ENCODE data around the gene PPFIA1. TPM values are rescaled to one million over a fixed set of nuclear protein-coding genes. Genes with fewer than 3 reads are reported as not detected.

The PPFIA1 gene
- total and polyA plus RNA-seq, 2 experiments from 2014 or later: 36.0 to 39.6 TPM

GRCh38 chr11:70233511-70233934 is 37.0 kb upstream of the PPFIA1 start:
- WGBS (ENCODE audit: low lambda C conversion rate, missing lambda C conversion rate): 73% methylated on average over 11 of the region's 11 CpGs
- no peaks in the 10 kb centered on the region for H3K27me3 ChIP-seq
- H3K4me3 ChIP-seq: no peak overlapping the region
- DNase-seq (ENCODE audit: low spot score): peak; percentile 58
- H2AFZ ChIP-seq: no peak overlapping the region
- no peak for TF ChIP-seq EZH2 (IDR thresholded peaks at IDR 0.05; ENCODE audit: borderline replicate concordance)
- TF ChIP-seq, protein P1, sequence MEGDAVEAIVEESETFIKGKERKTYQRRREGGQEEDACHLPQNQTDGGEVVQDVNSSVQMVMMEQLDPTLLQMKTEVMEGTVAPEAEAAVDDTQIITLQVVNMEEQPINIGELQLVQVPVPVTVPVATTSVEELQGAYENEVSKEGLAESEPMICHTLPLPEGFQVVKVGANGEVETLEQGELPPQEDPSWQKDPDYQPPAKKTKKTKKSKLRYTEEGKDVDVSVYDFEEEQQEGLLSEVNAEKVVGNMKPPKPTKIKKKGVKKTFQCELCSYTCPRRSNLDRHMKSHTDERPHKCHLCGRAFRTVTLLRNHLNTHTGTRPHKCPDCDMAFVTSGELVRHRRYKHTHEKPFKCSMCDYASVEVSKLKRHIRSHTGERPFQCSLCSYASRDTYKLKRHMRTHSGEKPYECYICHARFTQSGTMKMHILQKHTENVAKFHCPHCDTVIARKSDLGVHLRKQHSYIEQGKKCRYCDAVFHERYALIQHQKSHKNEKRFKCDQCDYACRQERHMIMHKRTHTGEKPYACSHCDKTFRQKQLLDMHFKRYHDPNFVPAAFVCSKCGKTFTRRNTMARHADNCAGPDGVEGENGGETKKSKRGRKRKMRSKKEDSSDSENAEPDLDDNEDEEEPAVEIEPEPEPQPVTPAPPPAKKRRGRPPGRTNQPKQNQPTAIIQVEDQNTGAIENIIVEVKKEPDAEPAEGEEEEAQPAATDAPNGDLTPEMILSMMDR (IDR thresholded peaks at IDR 0.05; ENCODE audit: poor library complexity): no peak
- no peak for TF ChIP-seq EZH2phosphoT487 (IDR thresholded peaks at IDR 0.05; ENCODE audit: low read depth, severe bottlenecking, unreplicated experiment)
- H3K9me3 ChIP-seq (ENCODE audit: low read depth): no peaks in the 10 kb centered on the region
- no peaks in the 10 kb centered on the region for H3K36me3 ChIP-seq (replicated peaks; ENCODE audit: insufficient read depth, low read depth)
- no peak overlapping the region for H3K27ac ChIP-seq
- no peaks in the 10 kb centered on the region for H3K4me1 ChIP-seq (ENCODE audit: insufficient read depth)
- H4K20me1 ChIP-seq (ENCODE audit: insufficient read depth, poor library complexity, severe bottlenecking): no peaks in the 10 kb centered on the region
- no peak overlapping the region for H3K4me2 ChIP-seq
- no peaks in the 10 kb centered on the region for H3K79me2 ChIP-seq
- no peaks in the 10 kb centered on the region for H3K9me2 ChIP-seq (replicated peaks; ENCODE audit: insufficient read depth)

DNA sequence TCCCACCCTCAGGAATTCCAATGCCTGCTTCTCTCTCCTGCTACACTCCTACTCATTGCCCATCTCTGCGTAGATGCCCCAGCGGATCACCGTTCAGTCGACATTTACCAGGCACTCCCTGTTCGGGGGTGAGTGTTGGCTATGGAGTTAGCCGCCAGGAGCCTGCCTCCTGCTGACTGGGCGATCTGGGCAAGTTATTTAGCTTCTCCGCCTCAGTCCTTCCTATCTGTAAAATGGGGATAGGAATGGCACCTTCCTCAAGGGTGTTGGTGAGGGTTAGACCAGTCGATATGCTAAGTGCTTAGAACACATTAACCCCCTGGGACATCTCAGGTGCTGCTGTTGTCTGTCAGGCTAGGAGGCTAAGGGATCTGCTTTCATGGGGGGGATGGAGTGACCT is 36.5 kb upstream of the PPFIA1 start:
- TF ChIP-seq EZH2phosphoT487 (IDR thresholded peaks at IDR 0.05; ENCODE audit: low read depth, severe bottlenecking, unreplicated experiment) (no peak), EZH2 (IDR thresholded peaks at IDR 0.05; ENCODE audit: borderline replicate concordance) (no peak)
- TF ChIP-seq, protein P1 (IDR thresholded peaks at IDR 0.05; ENCODE audit: poor library complexity): no peak
- H3K9me2 ChIP-seq (replicated peaks; ENCODE audit: insufficient read depth): no peaks in the 10 kb centered on the region
- H3K27ac ChIP-seq: no peak overlapping the region
- 95% methylated on average over 9 of the region's 9 CpGs for whole genome bisulfite sequencing (ENCODE audit: low lambda C conversion rate, missing lambda C conversion rate)
- no peaks in the 10 kb centered on the region for H3K79me2 ChIP-seq
- H3K9me3 ChIP-seq (ENCODE audit: low read depth): no peaks in the 10 kb centered on the region
- no peaks in the 10 kb centered on the region for H4K20me1 ChIP-seq (ENCODE audit: insufficient read depth, poor library complexity, severe bottlenecking)
- H3K4me1 ChIP-seq (ENCODE audit: insufficient read depth): no peaks in the 10 kb centered on the region
- no peaks in the 10 kb centered on the region for H3K27me3 ChIP-seq
- H3K36me3 ChIP-seq (replicated peaks; ENCODE audit: insufficient read depth, low read depth): no peaks in the 10 kb centered on the region
- no peak for DNase-seq (ENCODE audit: low spot score)
- H3K4me3 ChIP-seq: no peak overlapping the region
- H2AFZ ChIP-seq: no peak overlapping the region
- no peak overlapping the region for H3K4me2 ChIP-seq

DNA sequence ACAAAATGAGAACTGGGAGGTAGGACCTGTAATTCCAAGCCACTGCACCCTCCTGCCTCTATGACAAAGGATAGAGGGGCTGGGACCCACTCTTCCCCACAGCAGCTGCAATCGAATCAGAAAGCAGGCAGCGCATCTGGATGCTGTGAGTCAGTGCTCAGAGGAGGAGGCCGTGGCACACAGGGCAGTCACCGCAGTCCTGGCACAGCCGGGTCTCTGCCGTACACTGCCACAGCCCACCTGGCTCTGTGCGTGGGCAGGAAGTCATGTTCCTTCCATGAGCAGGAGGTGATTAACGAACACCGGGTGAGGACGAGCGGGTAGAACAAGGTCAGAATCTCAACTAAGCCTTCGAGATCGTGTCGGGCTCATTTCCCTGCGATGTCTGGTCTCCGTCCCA is 30.2 kb upstream of the PPFIA1 start:
- no peak overlapping the region for H2AFZ ChIP-seq
- no peaks in the 10 kb centered on the region for H4K20me1 ChIP-seq (ENCODE audit: insufficient read depth, poor library complexity, severe bottlenecking)
- no peak overlapping the region for H3K4me3 ChIP-seq
- H3K4me2 ChIP-seq: no peak overlapping the region
- H3K36me3 ChIP-seq (replicated peaks; ENCODE audit: insufficient read depth, low read depth): no peaks in the 10 kb centered on the region
- peaks cover 6% of the 10 kb centered on the region for H3K4me1 ChIP-seq (ENCODE audit: insufficient read depth)
- H3K27me3 ChIP-seq: no peaks in the 10 kb centered on the region
- DNase-seq (ENCODE audit: low spot score): no peak
- H3K9me2 ChIP-seq (replicated peaks; ENCODE audit: insufficient read depth): no peaks in the 10 kb centered on the region
- no peak for TF ChIP-seq EZH2phosphoT487 (IDR thresholded peaks at IDR 0.05; ENCODE audit: low read depth, severe bottlenecking, unreplicated experiment)
- TF ChIP-seq EZH2 (IDR thresholded peaks at IDR 0.05; ENCODE audit: borderline replicate concordance): no peak
- TF ChIP-seq, protein P1 (IDR thresholded peaks at IDR 0.05; ENCODE audit: poor library complexity): no peak
- H3K27ac ChIP-seq: no peak overlapping the region
- no peaks in the 10 kb centered on the region for H3K9me3 ChIP-seq (ENCODE audit: low read depth)
- WGBS (ENCODE audit: low lambda C conversion rate, missing lambda C conversion rate): 81% methylated on average over 16 of the region's 16 CpGs
- no peaks in the 10 kb centered on the region for H3K79me2 ChIP-seq

GRCh38 chr11:70241709-70242108 is 28.8 kb upstream of the PPFIA1 start:
- no peaks in the 10 kb centered on the region for H3K36me3 ChIP-seq (replicated peaks; ENCODE audit: insufficient read depth, low read depth)
- no peak overlapping the region for H2AFZ ChIP-seq
- DNase-seq (ENCODE audit: low spot score): no peak
- no peaks in the 10 kb centered on the region for H3K27me3 ChIP-seq
- TF ChIP-seq EZH2 (IDR thresholded peaks at IDR 0.05; ENCODE audit: borderline replicate concordance): no peak
- TF ChIP-seq, protein P1 (IDR thresholded peaks at IDR 0.05; ENCODE audit: poor library complexity): no peak
- TF ChIP-seq EZH2phosphoT487 (IDR thresholded peaks at IDR 0.05; ENCODE audit: low read depth, severe bottlenecking, unreplicated experiment): no peak
- no peak overlapping the region for H3K27ac ChIP-seq
- H3K79me2 ChIP-seq: no peaks in the 10 kb centered on the region
- no peak overlapping the region for H3K4me2 ChIP-seq
- no peaks in the 10 kb centered on the region for H3K9me3 ChIP-seq (ENCODE audit: low read depth)
- H3K9me2 ChIP-seq (replicated peaks; ENCODE audit: insufficient read depth): no peaks in the 10 kb centered on the region
- H3K4me1 ChIP-seq (ENCODE audit: insufficient read depth): peaks cover 6% of the 10 kb centered on the region
- no peak overlapping the region for H3K4me3 ChIP-seq
- no peaks in the 10 kb centered on the region for H4K20me1 ChIP-seq (ENCODE audit: insufficient read depth, poor library complexity, severe bottlenecking)
- 85% methylated on average over 3 of the region's 3 CpGs for WGBS (ENCODE audit: low lambda C conversion rate, missing lambda C conversion rate)

Measured in hepatocyte (in vitro differentiated cells).